GM18520 (cell line): ENCODE results near the gene CTNND2.
"Not testable (repeated sequence)": the region's sequence is repeated elsewhere in the genome, so short reads cannot be mapped to it uniquely, and the experiment has no call there.

ENCODE experiments used
- ATAC-seq: cut with Tn5 transposase; IDR thresholded peaks from one replicate; pipeline ENCODE4 v1.9.1; 2021; ENCODE audit not compliant: unreplicated experiment

Gene CTNND2

GRCh38 chr5:11869203-11869602, 35.0 kb downstream of the CTNND2 start:
- no peak for ATAC-seq

- ATAC-seq: no peak
Observed at GRCh38 chr5:11863911-11864310, 40.3 kb downstream of the CTNND2 start.

GRCh38 chr5:11857391-11857790, 46.9 kb downstream of the CTNND2 start:
- ATAC-seq: no peak

DNA sequence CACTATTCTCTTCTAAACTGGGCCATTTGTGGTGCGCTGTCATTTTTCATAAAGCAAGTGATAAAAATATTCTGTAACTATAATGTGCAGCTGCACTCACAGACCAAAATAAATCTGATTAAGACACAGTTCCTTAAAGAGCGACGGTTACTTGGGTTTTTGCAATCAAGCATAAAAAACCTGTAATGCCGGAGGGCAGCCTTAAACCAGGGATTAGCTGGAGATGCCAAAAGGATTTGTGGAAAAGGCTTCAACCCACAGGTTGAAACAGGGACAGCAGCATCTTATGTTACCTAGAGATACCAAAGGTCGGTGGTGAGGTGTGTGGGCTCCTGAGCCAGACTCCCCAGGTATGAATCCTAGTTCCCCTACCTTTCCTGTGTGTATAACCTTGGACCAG, 49.3 kb downstream of the CTNND2 start:
- ATAC-seq: no peak

DNA sequence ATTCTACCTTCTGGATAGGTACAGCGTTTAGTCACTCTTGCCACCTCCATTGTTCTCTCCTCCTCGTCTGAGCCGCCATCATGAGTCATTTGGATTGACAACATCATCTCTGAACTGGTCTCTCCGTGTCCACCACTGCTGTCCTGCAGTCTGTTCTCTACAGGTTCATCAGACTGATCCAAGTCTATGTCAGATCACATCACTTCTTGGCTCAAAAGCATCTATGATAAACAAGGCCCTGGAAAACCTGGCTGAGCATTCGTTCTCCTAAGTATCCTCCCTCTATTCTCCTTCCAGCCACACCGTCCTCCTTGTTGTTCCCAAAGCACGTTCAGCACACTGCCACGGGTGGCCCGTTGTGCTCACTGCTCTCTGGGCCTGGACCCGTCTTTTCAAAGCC, 50.5 kb downstream of the CTNND2 start:
- no peak for ATAC-seq

DNA sequence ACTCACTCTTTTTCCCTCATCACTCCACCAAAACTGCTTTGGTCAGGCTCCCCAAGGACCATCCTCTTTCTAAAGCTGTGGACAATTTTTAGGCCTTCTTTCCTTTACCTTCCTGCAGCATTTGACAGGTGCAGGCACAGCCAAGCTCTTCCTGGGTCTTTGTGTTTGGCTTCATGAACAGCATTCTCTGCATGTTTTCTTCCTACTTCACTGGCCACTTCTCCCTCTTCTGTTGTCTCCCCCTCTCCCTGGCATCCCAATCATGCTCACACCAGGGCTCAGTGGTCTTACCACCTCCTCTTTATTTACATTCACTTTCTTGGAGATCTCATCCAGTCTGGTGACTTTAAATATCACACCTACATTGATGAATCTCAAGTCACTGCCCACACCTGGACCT, 51.1 kb downstream of the CTNND2 start:
- ATAC-seq: no peak

GRCh38 chr5:11852717-11853087, 51.5 kb downstream of the CTNND2 start:
- no peak for ATAC-seq

DNA sequence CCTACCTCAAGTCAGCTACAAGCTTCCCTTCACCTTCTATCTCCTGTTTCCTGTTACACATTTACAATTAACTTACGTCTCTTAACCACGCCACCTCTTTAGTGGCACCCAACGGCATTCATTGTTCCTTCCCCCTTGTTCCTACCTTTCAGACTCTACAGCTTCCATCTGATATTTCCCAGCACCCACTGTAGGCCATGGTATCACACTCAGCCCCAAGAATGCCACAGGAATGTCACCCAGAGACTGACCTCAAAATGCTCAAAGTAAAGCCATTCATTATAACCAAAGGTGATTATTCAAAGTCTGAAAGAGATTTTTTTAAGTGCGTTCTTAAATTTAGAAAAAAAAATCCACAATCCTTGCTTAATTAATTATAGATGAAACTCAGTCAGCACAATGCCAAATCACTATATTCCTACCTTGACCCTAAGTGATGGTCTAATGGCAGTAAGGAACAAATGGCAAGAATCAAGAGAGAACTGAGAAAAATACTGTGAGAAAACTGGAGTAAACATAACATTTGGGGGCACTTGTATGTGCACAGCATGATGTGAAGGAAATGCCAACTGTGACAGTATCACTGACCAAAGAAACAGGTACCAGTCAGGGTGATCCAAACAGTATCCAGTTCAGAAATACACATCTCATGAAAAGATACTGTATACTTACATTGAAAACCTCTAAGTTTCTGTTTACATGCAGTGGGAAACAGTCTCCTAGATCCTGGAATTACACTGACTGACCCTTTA, 52.1 kb downstream of the CTNND2 start:
- no peak for ATAC-seq

DNA sequence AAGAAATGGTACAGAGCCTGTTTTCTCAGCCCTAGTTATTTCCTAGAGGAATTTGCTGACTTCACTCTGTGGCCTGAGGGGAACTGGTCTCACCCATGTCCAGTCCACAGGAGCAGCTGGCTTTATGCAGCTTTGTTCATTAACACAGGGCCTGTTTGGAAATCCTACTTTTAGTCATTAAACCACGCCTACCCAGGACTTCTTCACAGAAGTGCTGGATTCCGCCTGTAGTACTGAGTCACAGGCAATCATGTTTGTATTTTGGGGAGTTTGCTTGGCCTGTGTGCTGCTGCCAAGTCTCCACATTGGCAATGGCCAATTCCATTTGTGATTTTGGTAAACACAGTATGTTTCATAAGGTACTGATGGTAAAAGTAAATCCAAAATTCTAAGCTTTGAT, 52.8 kb downstream of the CTNND2 start:
- ATAC-seq: no peak

- not testable (repeated sequence) for ATAC-seq
Observed at GRCh38 chr5:11828566-11828965, 75.7 kb downstream of the CTNND2 start.

DNA sequence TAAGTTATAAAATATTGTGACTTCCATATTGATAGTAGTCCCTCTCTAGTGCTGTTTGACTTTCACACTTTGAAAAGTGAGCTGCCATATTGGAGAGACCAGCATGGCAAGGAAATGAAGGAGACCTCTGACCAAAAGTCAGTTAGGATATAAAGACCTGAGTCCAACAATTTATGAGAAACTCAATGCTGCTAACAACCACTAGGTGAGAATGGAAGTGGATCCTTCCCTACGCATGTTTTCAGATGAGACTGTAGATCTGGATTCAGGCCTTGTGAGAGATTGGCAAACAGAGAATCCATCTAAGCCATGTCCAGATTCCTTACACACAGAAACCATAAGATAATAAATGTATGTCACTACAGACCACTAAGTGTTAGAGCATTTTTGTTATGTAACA, 81.6 kb downstream of the CTNND2 start:
- ATAC-seq: no peak

- no peak for ATAC-seq
Observed at GRCh38 chr5:11815916-11816315, 88.3 kb downstream of the CTNND2 start.

DNA sequence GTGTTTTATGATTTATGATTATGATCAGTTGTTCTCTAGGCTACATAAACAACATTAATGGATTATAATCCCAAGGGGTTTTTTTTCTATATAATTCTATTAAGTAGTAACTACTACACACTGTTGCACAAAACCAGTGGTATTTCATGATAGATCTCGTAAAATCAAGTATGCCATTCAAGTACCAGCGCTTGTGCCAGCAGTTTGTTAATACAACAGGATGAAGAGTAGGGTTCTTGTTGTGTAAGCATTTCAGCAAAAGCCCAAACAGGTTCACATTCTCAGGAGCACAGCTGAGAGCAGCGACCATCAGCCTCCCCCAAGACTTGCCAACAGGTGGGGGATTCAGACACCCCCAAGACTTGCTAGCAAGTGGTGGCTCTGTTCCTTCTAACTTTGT, 88.8 kb downstream of the CTNND2 start:
- no peak for ATAC-seq

DNA sequence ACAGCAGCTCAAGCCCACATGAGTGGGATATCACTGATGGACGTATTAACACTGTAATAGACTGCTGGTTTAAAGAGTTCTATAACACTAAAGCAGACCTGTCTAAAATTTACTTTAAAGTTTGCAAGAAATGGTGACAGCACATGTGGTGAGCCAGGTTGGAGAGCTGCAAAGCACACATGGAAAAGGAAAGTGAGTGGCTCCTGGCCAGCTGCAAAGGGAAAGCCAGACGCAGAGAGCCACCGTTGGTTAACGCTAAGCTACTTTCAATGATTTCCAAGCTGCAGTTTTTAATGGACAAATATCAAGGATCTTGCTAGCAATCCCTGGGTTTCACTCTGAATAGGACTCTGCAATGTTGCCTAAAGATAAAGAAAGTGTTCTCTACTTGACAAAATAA, 89.9 kb downstream of the CTNND2 start:
- no peak for ATAC-seq

GRCh38 chr5:11809407-11809806, 94.8 kb downstream of the CTNND2 start:
- ATAC-seq: no peak

DNA sequence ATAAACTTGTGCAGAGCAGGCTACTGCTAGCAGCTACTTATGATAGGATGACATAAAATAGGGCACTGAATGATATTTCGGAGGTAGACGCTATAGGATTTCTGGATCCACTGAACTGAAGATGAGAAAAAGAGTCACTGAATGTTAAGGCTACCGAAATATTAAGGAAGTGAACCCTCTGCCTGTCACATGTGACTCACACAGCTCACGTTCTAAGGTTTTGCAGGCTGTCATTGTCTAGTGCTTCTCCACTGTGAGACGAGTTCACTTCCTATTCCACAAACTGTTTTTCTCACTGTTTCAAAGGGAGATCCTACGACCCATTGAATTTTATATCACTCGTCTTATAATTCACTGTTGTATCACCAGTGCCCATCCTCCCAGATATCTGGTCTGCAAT, 100.8 kb downstream of the CTNND2 start:
- no peak for ATAC-seq

GRCh38 chr5:11801061-11801460, 103.2 kb downstream of the CTNND2 start:
- no peak for ATAC-seq

DNA sequence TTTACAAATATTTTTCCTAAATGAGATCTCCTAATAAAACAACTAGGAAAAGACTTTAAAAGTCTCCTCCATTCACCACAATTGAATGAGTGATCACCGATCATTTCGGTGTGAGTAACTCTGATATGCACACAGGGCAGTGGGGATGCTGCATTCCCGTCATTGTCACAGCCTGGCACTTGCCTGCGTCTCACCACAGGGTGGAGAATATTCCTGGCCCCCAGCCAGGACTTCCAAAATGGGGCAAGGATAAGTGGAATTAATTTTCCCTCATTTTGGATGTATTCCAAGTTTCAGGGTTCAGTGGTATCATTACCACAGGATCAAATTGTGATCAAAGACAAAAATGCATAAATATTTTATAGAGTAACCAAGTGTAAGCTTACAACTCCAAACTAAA, 107.1 kb downstream of the CTNND2 start:
- ATAC-seq: no peak

DNA sequence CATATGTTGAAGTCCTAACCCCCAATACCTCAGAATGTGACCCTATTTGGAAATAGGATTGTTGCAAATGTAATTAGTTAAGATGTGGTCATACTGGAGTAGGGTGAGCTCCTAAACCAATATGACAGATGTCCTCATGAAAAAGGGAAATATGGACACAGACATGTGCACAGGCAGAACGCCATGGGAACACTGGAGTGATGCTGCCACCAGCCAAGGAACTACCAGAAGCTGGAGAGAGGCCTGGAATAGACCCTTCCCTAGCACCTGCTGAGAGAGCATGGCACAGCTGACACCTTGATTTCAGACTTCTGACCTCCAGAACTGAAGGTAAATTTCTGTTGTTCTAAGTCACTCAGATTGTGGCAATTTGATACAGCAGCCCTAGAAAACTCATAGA, 110.8 kb downstream of the CTNND2 start:
- no peak for ATAC-seq

- ATAC-seq: no peak
Observed at GRCh38 chr5:11792621-11793020, 111.6 kb downstream of the CTNND2 start.

DNA sequence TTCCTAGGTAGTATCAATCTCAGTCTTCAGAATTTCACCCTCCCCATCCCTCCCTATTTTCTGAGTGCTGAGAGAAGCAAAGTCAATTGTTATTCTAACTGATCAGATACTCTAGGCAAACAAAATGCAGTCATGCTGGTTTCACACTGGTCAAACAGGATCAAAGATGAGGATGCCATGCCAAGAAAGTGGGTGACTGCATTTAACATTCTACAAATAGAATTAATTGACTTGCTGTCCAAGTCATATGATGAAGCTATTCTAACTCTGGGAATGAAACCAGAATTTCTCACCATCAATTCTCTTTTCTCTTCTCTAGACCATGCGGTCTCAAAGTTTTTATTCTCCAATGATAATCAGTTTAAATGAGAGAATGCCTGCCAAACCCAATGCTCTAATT, 112.5 kb downstream of the CTNND2 start:
- no peak for ATAC-seq

GRCh38 chr5:11790201-11790600, 114.0 kb downstream of the CTNND2 start:
- no peak for ATAC-seq

GRCh38 chr5:11785771-11786352, 118.4 kb downstream of the CTNND2 start:
- no peak for ATAC-seq
